NCI-H526 (cell line): Measurements from ENCODE around the gene YARS1.

Experiments used
- DNase-seq, 2 experiments: peaks; one replicate each; lab custom pipeline; 2025; lab: John Stamatoyannopoulos, UW

The YARS1 gene

GRCh38 chr1:32817159-32817814 lies at the start of gene YARS1, which contains the start of gene S100PBP:
Gene YARS1, minus strand, starts transcription at chr1:32817358. Its CDS starts 114 bp downstream, at chr1:32817244.
Gene S100PBP, plus strand, starts transcription at chr1:32817653. Its CDS starts 8,447 bp downstream, at chr1:32826100.
- DNase-seq, result peak; percentile 95 to 99

- DNase-seq, result no peak
Observed at GRCh38 chr1:32865639-32866405, 48.7 kb upstream of the YARS1 start.

GRCh38 chr1:32864375-32865019 lies 47.3 kb upstream of the YARS1 start:
- no peak for DNase-seq

- DNase-seq, result no peak
Observed at GRCh38 chr1:32863881-32864245, 46.7 kb upstream of the YARS1 start.

- DNase-seq, result no peak
Observed at GRCh38 chr1:32863218-32863880, 46.2 kb upstream of the YARS1 start.

GRCh38 chr1:32861904-32862695 lies 44.9 kb upstream of the YARS1 start:
- no peak for DNase-seq

- no peak for DNase-seq
Observed at GRCh38 chr1:32860566-32860965, 43.4 kb upstream of the YARS1 start.

- no peak for DNase-seq
Observed at GRCh38 chr1:32859915-32860314, 42.8 kb upstream of the YARS1 start.

- no peak for DNase-seq
Observed at GRCh38 chr1:32858791-32859190, 41.6 kb upstream of the YARS1 start.

GRCh38 chr1:32858136-32858535 lies 41.0 kb upstream of the YARS1 start:
- no peak for DNase-seq

- no peak for DNase-seq
Observed at GRCh38 chr1:32855861-32856617, 38.9 kb upstream of the YARS1 start.

GRCh38 chr1:32848354-32849063 lies 31.4 kb upstream of the YARS1 start:
- no peak for DNase-seq

- no peak for DNase-seq
Observed at GRCh38 chr1:32831878-32832277, 14.7 kb upstream of the YARS1 start.

GRCh38 chr1:32830092-32830852 lies 13.1 kb upstream of the YARS1 start:
- DNase-seq, result no peak

GRCh38 chr1:32828341-32828740 lies 11.2 kb upstream of the YARS1 start:
- DNase-seq, result no peak

- DNase-seq, result no peak
Observed at GRCh38 chr1:32825181-32825580, 8.0 kb upstream of the YARS1 start.

GRCh38 chr1:32818804-32819541 lies 1.8 kb upstream of the YARS1 start:
- DNase-seq, result no peak
